Measurements from ENCODE around the gene KYAT1.
"Not testable (repeated sequence)": the region's sequence is repeated elsewhere in the genome, so short reads cannot be mapped to it uniquely, and the experiment has no call there.

KYAT1 gene

DNA sequence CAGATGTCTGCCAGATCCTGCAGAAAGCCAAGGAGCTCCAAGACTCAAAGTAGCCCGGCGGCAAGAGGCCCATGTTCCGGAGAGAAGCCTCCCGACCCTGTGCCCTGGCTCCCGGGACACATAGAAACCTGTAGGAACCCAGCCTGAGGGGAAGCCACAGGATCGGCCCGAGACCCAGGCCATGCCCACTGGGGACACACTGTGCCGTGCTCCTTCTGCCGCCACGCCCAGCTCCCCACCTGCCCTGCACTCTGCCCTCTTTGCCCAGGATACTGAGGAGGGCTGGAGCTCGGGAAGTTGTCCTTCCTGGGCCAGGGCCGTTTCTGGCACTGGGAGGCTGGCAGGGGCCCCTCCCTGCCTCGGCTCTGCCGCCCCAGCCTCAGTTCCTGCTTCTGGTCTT, 73.9 kb downstream of the KYAT1 start:
- H3K27me3 Mint-ChIP-seq (ENCODE audit: low read depth) = no peaks in the 10 kb centered on the region

GRCh38 chr9:128805661-128806060, 76.1 kb downstream of the KYAT1 start:
- Mint-ChIP-seq H3K36me3 (ENCODE audit: low read depth) (peaks cover 44% of the 10 kb centered on the region), H3K27me3 (ENCODE audit: low read depth) (no peaks in the 10 kb centered on the region), H3K4me3 (no peak overlapping the region), H3K27ac (no peak overlapping the region), H3K4me1 (no peaks in the 10 kb centered on the region), H3K9me3 (no peaks in the 10 kb centered on the region)
- TF ChIP-seq CTCF (IDR thresholded peaks at IDR 0.05; ENCODE audit: unreplicated experiment in 3 of 3) = no peak

More for the DNA sequence above, 73.9 kb downstream of the KYAT1 start:
- Mint-ChIP-seq H3K4me1 (no peaks in the 10 kb centered on the region), H3K36me3 (ENCODE audit: low read depth) (peaks cover 32% of the 10 kb centered on the region), H3K27ac (no peak overlapping the region), H3K4me3 (no peak overlapping the region), H3K9me3 (no peaks in the 10 kb centered on the region)
- TF ChIP-seq CTCF (IDR thresholded peaks at IDR 0.05; ENCODE audit: unreplicated experiment in 3 of 3) = no peak

DNA sequence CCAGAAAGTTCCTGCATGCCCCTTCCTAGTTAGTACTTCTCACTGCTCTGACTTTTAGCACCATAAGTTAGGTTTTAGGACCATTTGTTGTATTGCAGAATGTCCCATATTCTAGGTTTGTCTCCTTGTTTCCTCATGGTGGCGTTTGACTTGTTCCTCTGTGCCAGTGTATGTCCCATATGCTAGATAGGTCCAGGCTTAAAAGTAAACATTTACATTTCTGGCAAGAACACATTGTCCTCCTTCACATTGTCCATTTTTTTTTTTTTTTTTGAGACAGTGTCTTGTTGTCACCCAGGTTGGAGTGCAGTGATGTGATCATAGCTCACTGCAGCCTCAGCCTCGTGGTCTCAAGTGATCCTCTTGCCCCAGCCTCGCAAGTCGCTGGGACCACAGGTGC, 79.3 kb downstream of the KYAT1 start:
- peaks cover 53% of the 10 kb centered on the region for H3K36me3 Mint-ChIP-seq (ENCODE audit: low read depth)
- no peak for TF ChIP-seq CTCF (IDR thresholded peaks at IDR 0.05; ENCODE audit: unreplicated experiment in 3 of 3)
- no peak overlapping the region for H3K4me3 Mint-ChIP-seq
- no peaks in the 10 kb centered on the region for H3K9me3 Mint-ChIP-seq
- H3K27me3 Mint-ChIP-seq (ENCODE audit: low read depth) = no peaks in the 10 kb centered on the region
- no peak overlapping the region for H3K27ac Mint-ChIP-seq
- H3K4me1 Mint-ChIP-seq = no peaks in the 10 kb centered on the region

DNA sequence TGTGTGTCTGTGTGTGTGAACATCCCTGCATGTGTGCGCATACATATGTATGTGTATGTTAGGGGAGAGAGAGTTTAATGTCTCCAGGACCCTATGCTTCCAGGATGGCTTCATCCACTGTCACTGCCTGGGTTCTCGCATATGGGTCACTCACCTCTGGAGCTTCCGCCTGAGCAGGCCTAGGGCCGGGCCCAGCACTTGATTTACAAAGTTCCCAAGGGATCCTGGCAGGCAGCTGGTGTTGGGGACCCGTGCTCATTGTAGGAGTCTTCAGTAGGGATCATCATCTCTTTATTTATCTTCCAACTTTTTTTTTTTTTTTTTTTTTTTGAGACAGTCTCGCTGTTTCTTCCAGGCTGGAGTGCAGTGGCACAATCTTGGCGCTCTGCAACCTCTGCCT, 81.7 kb downstream of the KYAT1 start:
- Mint-ChIP-seq H3K36me3 (ENCODE audit: low read depth) (peaks cover 47% of the 10 kb centered on the region), H3K4me1 (no peaks in the 10 kb centered on the region), H3K27ac (no peak overlapping the region)

GRCh38 chr9:128798896-128799295, 82.9 kb downstream of the KYAT1 start:
- Mint-ChIP-seq H3K27ac (no peak overlapping the region), H3K36me3 (ENCODE audit: low read depth) (peaks cover 45% of the 10 kb centered on the region), H3K27me3 (ENCODE audit: low read depth) (no peaks in the 10 kb centered on the region), H3K4me1 (no peaks in the 10 kb centered on the region), H3K9me3 (no peaks in the 10 kb centered on the region), H3K4me3 (no peak overlapping the region)
- TF ChIP-seq CTCF (IDR thresholded peaks at IDR 0.05; ENCODE audit: unreplicated experiment in 3 of 3) = no peak

More for the DNA sequence above, 81.7 kb downstream of the KYAT1 start:
- Mint-ChIP-seq H3K4me3 (no peak overlapping the region), H3K9me3 (no peaks in the 10 kb centered on the region), H3K27me3 (ENCODE audit: low read depth) (no peaks in the 10 kb centered on the region)
- no peak for TF ChIP-seq CTCF (IDR thresholded peaks at IDR 0.05; ENCODE audit: unreplicated experiment in 3 of 3)

- not testable (repeated sequence) for H3K4me3 Mint-ChIP-seq; H3K27me3 Mint-ChIP-seq (ENCODE audit: low read depth); H3K4me1 Mint-ChIP-seq; H3K27ac Mint-ChIP-seq; H3K9me3 Mint-ChIP-seq
- peaks cover 31% of the 10 kb centered on the region for H3K36me3 Mint-ChIP-seq (ENCODE audit: low read depth)
These were observed 86.8 kb downstream of the KYAT1 start for GRCh38 chr9:128794961-128795360.

All from nephron (organoid).